Smooth muscle cell (in vitro differentiated cells): ENCODE results near the gene RAB11FIP2. TPM values are rescaled to one million over a fixed set of nuclear protein-coding genes. Genes with fewer than 3 reads are reported as not detected.

Experiments used
- DNase-seq: peaks from one replicate; lab custom pipeline; 2025; ENCODE audit not compliant: unreplicated experiment; lab: John Stamatoyannopoulos, UW
- H2AFZ ChIP-seq: fragments of 200-600 bp; sonication (generic); 2 replicates; pipeline ENCODE4 v1.6.0; 2016; ENCODE audit warnings: antibody characterized with exemption, low read depth, mild to moderate bottlenecking
- H3F3A ChIP-seq: fragments of 200-600 bp; sonication (generic); 2 replicates; pipeline ENCODE4 v1.6.0; 2017; ENCODE audit warnings: antibody characterized with exemption, low read depth
- H3K27ac ChIP-seq: fragments of 200-600 bp; sonication (generic); 2 replicates; pipeline ENCODE4 v1.5.1; 2016; ENCODE audit warnings: low read depth, mild to moderate bottlenecking
- H3K27me3 ChIP-seq: fragments of 200-600 bp; sonication (generic); 2 replicates; pipeline ENCODE4 v1.6.1; 2016; ENCODE audit warnings: low read depth, mild to moderate bottlenecking
- H3K36me3 ChIP-seq: fragments of 200-600 bp; sonication (generic); 2 replicates; pipeline ENCODE4 v1.5.1; 2016; ENCODE audit warnings: low read depth
- H3K4me1 ChIP-seq: fragments of 200-600 bp; sonication (generic); 2 replicates; pipeline ENCODE4 v1.5.1; 2016; ENCODE audit warnings: low read depth
- H3K4me2 ChIP-seq: fragments of 200-600 bp; sonication (generic); 2 replicates; pipeline ENCODE4 v1.6.0; 2016; ENCODE audit warnings: mild to moderate bottlenecking
- H3K4me3 ChIP-seq: fragments of 200-600 bp; sonication (generic); 2 replicates; pipeline ENCODE4 v1.5.1; 2016; ENCODE audit warnings: mild to moderate bottlenecking
- H3K79me2 ChIP-seq: fragments of 200-600 bp; sonication (generic); 2 replicates; pipeline ENCODE4 v1.6.0; 2016; ENCODE audit warnings: low read depth, mild to moderate bottlenecking
- H3K9ac ChIP-seq: fragments of 200-600 bp; sonication (generic); 2 replicates; pipeline ENCODE4 v1.6.0; 2016; ENCODE audit warnings: low read depth
- H3K9me3 ChIP-seq: fragments of 200-600 bp; sonication (generic); replicated peaks from 2 replicates; pipeline ENCODE4 v1.5.1; 2016; ENCODE audit warnings: low read depth
- H4K20me1 ChIP-seq: fragments of 200-600 bp; sonication (generic); 2 replicates; pipeline ENCODE4 v1.6.0; 2016; ENCODE audit warnings: low read depth
- CTCF ChIP-seq: fragments of 200-600 bp; sonication (generic); IDR thresholded peaks from 2 replicates; pipeline ENCODE4 v1.5.1; 2017; ENCODE audit warnings: borderline replicate concordance, mild to moderate bottlenecking, antibody characterized with exemption; ENCODE audit not compliant: insufficient read depth, poor library complexity, severe bottlenecking
- WGBS: methylation state at CpG from one replicate; pipeline ENCODE4 v1.1.7; 2016; ENCODE audit warnings: low lambda C conversion rate; 5-methylcytosine and 5-hydroxymethylcytosine counted together
- polyA plus RNA-seq: library from polyadenylated mRNA; unstranded; fragments of >200 nt; fragmentation: Nextera tagmentation; extraction: Ambion mirVana; gene quantifications from 2 replicates; pipeline ENCODE4 v1.2.1, GENCODE V29; 2016
- total RNA-seq: library from RNA; depleted of rRNA; stranded (reverse); fragments of >200 nt; gene quantifications from 2 replicates; pipeline ENCODE4 v1.2.3, GENCODE V29; 2014

The RAB11FIP2 gene
- total and polyA plus RNA-seq, 2 experiments from 2014 or later: 9.0 to 41.2 TPM

GRCh38 chr10:117980216-117980615 lies 66.5 kb downstream of the RAB11FIP2 start:
- DNase-seq: no peak
- Histone ChIP-seq H3K79me2 (no peaks in the 10 kb centered on the region), H3K4me2 (no peak overlapping the region)

DNA sequence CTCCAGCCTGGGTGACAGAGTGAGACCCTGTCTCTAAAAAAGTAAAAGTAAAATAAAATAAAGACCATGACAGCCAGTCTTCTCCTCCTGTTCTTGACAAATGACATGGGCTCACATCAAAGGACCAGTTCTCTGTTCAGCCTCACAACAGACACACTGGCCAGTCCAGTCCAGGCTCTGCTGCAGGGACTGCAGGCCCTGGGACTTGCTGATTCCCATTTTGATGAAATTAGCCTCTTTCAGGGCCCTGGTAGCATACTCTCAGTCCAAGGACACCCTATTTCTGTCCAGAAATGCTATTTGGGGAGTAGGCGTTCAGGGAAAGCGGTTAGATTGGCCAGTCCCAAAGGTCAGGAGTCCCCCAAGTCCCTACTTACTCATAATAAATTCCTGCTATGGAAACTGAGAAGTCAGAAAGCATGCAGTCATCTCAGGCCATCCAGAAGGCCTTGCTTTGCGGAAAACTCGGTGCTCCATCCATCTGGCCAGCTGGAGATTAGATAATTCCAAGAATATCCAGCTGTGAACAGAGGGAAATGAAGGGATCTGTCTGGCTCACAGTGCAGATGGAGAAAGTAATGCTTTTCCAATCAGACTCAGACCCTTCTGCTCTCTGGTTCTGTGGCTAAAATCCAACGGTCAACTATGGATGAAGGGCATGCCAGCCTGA lies 74.4 kb downstream of the RAB11FIP2 start:
- no peak for DNase-seq
- no peaks in the 10 kb centered on the region for H3K9me3 ChIP-seq
- no peak overlapping the region for H3K4me2 ChIP-seq
- peaks cover 23% of the 10 kb centered on the region for H3K27me3 ChIP-seq
- H3K4me3 ChIP-seq: no peak overlapping the region
- TF ChIP-seq CTCF: no peak
- no peaks in the 10 kb centered on the region for H3K4me1 ChIP-seq
- H3K9ac ChIP-seq: no peak overlapping the region
- H2AFZ ChIP-seq: no peak overlapping the region
- WGBS: 58% methylated on average over 5 of the region's 5 CpGs
- no peak overlapping the region for H3K27ac ChIP-seq
- H3K79me2 ChIP-seq: no peaks in the 10 kb centered on the region
- no peaks in the 10 kb centered on the region for H3K36me3 ChIP-seq
- no peaks in the 10 kb centered on the region for H3F3A ChIP-seq
- H4K20me1 ChIP-seq: no peaks in the 10 kb centered on the region

More at GRCh38 chr10:117980216-117980615, 66.5 kb downstream of the RAB11FIP2 start:
- Histone ChIP-seq H2AFZ (no peak overlapping the region), H3F3A (no peaks in the 10 kb centered on the region), H3K4me3 (no peak overlapping the region), H3K27ac (no peak overlapping the region), H4K20me1 (no peaks in the 10 kb centered on the region), H3K36me3 (no peaks in the 10 kb centered on the region), H3K9ac (no peak overlapping the region), H3K27me3 (peaks cover 13% of the 10 kb centered on the region), H3K4me1 (no peaks in the 10 kb centered on the region), H3K9me3 (no peaks in the 10 kb centered on the region)
- no peak for TF ChIP-seq CTCF
- WGBS: 58% methylated on average over 2 of the region's 2 CpGs

- Histone ChIP-seq H3K9me3 (no peaks in the 10 kb centered on the region), H4K20me1 (no peaks in the 10 kb centered on the region), H3K27me3 (peaks cover 14% of the 10 kb centered on the region), H2AFZ (no peak overlapping the region), H3K27ac (no peak overlapping the region), H3F3A (no peaks in the 10 kb centered on the region), H3K4me2 (no peak overlapping the region), H3K9ac (no peak overlapping the region), H3K79me2 (no peaks in the 10 kb centered on the region), H3K36me3 (no peaks in the 10 kb centered on the region), H3K4me1 (no peaks in the 10 kb centered on the region), H3K4me3 (no peak overlapping the region)
- no peak for TF ChIP-seq CTCF
- no peak for DNase-seq
- 89% methylated on average over 2 of the region's 2 CpGs for WGBS
These were observed 75.8 kb downstream of the RAB11FIP2 start for GRCh38 chr10:117970962-117971361.

- H3K9ac ChIP-seq: no peak overlapping the region
- H3K79me2 ChIP-seq: no peaks in the 10 kb centered on the region
- H3F3A ChIP-seq: no peaks in the 10 kb centered on the region
- DNase-seq: no peak
- no peak overlapping the region for H2AFZ ChIP-seq
- H3K36me3 ChIP-seq: no peaks in the 10 kb centered on the region
- H3K4me2 ChIP-seq: no peak overlapping the region
- no peaks in the 10 kb centered on the region for H3K4me1 ChIP-seq
- WGBS: 96% methylated on average over 1 of the region's 1 CpG
- no peaks in the 10 kb centered on the region for H3K9me3 ChIP-seq
- H3K27ac ChIP-seq: no peak overlapping the region
- TF ChIP-seq CTCF: no peak
- peaks cover 9% of the 10 kb centered on the region for H3K27me3 ChIP-seq
- H3K4me3 ChIP-seq: no peak overlapping the region
- H4K20me1 ChIP-seq: no peaks in the 10 kb centered on the region
These were observed 77.1 kb downstream of the RAB11FIP2 start for GRCh38 chr10:117969592-117969991.
